Gastroesophageal sphincter (tissue), 4 donors: ENCODE measurements around the gene HYI. TPM values are rescaled to one million over a fixed set of nuclear protein-coding genes. Genes with fewer than 3 reads are reported as not detected.

Experiments used
- ATAC-seq: fragments of 150-250 bp; one replicate; pipeline ENCODE4 v1.9.1; 2016; ENCODE audit warnings: mild to moderate bottlenecking, moderate library complexity
- H3K27ac ChIP-seq, 4 donors: fragments of 200-600 bp; sonication (generic) in 3 of 4; 1 replicate in 3 of 4; 2 replicates in 1 of 4; pipeline ENCODE4 v1.5.1; 2016 to 2019
- H3K27me3 ChIP-seq: fragments of 200-600 bp; sonication (generic); one replicate; pipeline ENCODE4 v1.5.1; 2019
- H3K36me3 ChIP-seq, 2 donors: fragments of 200-600 bp; sonication (generic); one replicate each; pipeline ENCODE4 v1.5.1; 2019; ENCODE audit warnings: control low read depth in 1 of 2
- H3K4me1 ChIP-seq, 3 donors: fragments of 200-600 bp; sonication (generic); 1 replicate in 2 of 3; 2 replicates in 1 of 3; pipeline ENCODE4 v1.5.1; 2016 to 2019; ENCODE audit warnings: control low read depth in 2 of 3
- H3K4me3 ChIP-seq, 2 donors: fragments of 200-600 bp; sonication (generic); one replicate each; pipeline ENCODE4 v1.5.1; 2019; ENCODE audit warnings: mild to moderate bottlenecking in 1 of 2, moderate library complexity in 1 of 2
- H3K9me3 ChIP-seq, 3 donors: fragments of 200-600 bp; sonication (generic); one replicate each; pipeline ENCODE4 v1.5.1; 2017 to 2019; ENCODE audit warnings: control low read depth in 2 of 3
- CTCF ChIP-seq, 4 experiments: fragments of 200-600 bp in 2 of 4; fragments of 450-650 bp in 2 of 4; sonication (generic) in 1 of 4; IDR thresholded peaks; one replicate each; pipeline ENCODE4 v1.5.1; 2017 to 2019; ENCODE audit warnings: antibody characterized with exemption in 4 of 4, mild to moderate bottlenecking in 2 of 4, moderate library complexity in 2 of 4
- EP300 ChIP-seq: sonication (generic); formaldehyde crosslinking; IDR thresholded peaks from one replicate; pipeline ENCODE4 v1.6.1; 2017; ENCODE audit warnings: antibody characterized with exemption, mild to moderate bottlenecking
- POLR2A ChIP-seq, 2 donors: fragments of 450-650 bp; IDR thresholded peaks; one replicate each; pipeline ENCODE4 v1.6.1; 2017; ENCODE audit warnings: antibody characterized with exemption in 2 of 2, mild to moderate bottlenecking in 2 of 2, moderate library complexity in 1 of 2
- POLR2AphosphoS5 ChIP-seq: sonication (generic); formaldehyde crosslinking; IDR thresholded peaks from one replicate; pipeline ENCODE4 v1.6.1; 2017; ENCODE audit warnings: antibody characterized with exemption
- WGBS, 2 donors: methylation state at CpG; one replicate each; pipeline ENCODE4 v1.1.5; 2018; ENCODE audit warnings: low coverage in 1 of 2; 5-methylcytosine and 5-hydroxymethylcytosine counted together
- total RNA-seq, 4 donors: library from RNA; depleted of rRNA; stranded (reverse); fragments of >200 nt; gene quantifications; one replicate each; pipeline ENCODE4 v1.1.0, GENCODE V29; 2016

The HYI gene
- total RNA-seq, 4 donors from 2014 or later: 29.4 to 116 (median 50.8) TPM

- ATAC-seq: peak; percentile 8
- Histone ChIP-seq H3K27me3 (no peaks in the 10 kb centered on the region), H3K36me3 (peaks cover 2 to 100% of the 10 kb centered on the region in 2 donors), H3K27ac (no peak overlapping the region), H3K4me3 (no peak overlapping the region), H3K4me1 (no peaks in the 10 kb centered on the region), H3K9me3 (no peaks in the 10 kb centered on the region)
- 88 to 96% methylated on average over 7 to 8 of the region's 16 CpGs for WGBS, 2 donors
- TF ChIP-seq POLR2AphosphoS5: no peak
- no peak for TF ChIP-seq CTCF (IDR thresholded peaks at IDR 0.05)
- no peak for TF ChIP-seq EP300
- TF ChIP-seq POLR2A (IDR thresholded peaks at IDR 0.05): no peak
These were observed 30.6 kb downstream of the HYI start for GRCh38 chr1:43422995-43423671.

GRCh38 chr1:43421976-43422750 is 31.6 kb downstream of the HYI start:
- Histone ChIP-seq H3K27ac (no peak overlapping the region), H3K9me3 (no peaks in the 10 kb centered on the region), H3K4me1 (no peaks in the 10 kb centered on the region), H3K36me3 (peaks cover 2 to 100% of the 10 kb centered on the region in 2 donors), H3K4me3 (no peak overlapping the region), H3K27me3 (no peaks in the 10 kb centered on the region)
- no peak for ATAC-seq
- TF ChIP-seq EP300: no peak
- WGBS, 2 donors: 82 to 90% methylated on average over 2 to 12 of the region's 12 CpGs

GRCh38 chr1:43421396-43421795 is 32.3 kb downstream of the HYI start:
- Histone ChIP-seq H3K27me3 (no peaks in the 10 kb centered on the region), H3K9me3 (no peaks in the 10 kb centered on the region), H3K27ac (no peak overlapping the region), H3K4me3 (no peak overlapping the region), H3K36me3 (peaks cover 2 to 100% of the 10 kb centered on the region in 2 donors), H3K4me1 (no peaks in the 10 kb centered on the region)
- ATAC-seq: no peak
- TF ChIP-seq CTCF (IDR thresholded peaks at IDR 0.05) (no peak), POLR2A (IDR thresholded peaks at IDR 0.05) (no peak), EP300 (no peak), POLR2AphosphoS5 (no peak)
- WGBS, 2 donors: 74 to 83% methylated on average over 1 to 3 of the region's 6 CpGs

- H3K9me3 ChIP-seq: no peaks in the 10 kb centered on the region
- 92 to 97% methylated on average over 7 of the region's 10 CpGs for WGBS, 2 donors
- TF ChIP-seq EP300 (no peak), POLR2A (IDR thresholded peaks at IDR 0.05) (no peak), POLR2AphosphoS5 (no peak), CTCF (IDR thresholded peaks at IDR 0.05) (no peak)
- no peaks in the 10 kb centered on the region for H3K27me3 ChIP-seq
- ATAC-seq: no peak
- H3K27ac ChIP-seq: no peak overlapping the region
- H3K36me3 ChIP-seq: peaks cover 2 to 100% of the 10 kb centered on the region in 2 donors
- no peak overlapping the region for H3K4me3 ChIP-seq
- no peaks in the 10 kb centered on the region for H3K4me1 ChIP-seq
These were observed 32.9 kb downstream of the HYI start for GRCh38 chr1:43420874-43421273.

GRCh38 chr1:43419627-43420425 is 33.9 kb downstream of the HYI start:
- Histone ChIP-seq H3K27ac (no peak overlapping the region), H3K4me3 (no peak overlapping the region), H3K27me3 (no peaks in the 10 kb centered on the region), H3K9me3 (no peaks in the 10 kb centered on the region), H3K4me1 (no peaks in the 10 kb centered on the region), H3K36me3 (peaks cover 2 to 100% of the 10 kb centered on the region in 2 donors)
- WGBS, 2 donors: 81 to 100% methylated on average over 1 to 4 of the region's 13 CpGs
- TF ChIP-seq EP300 (no peak), CTCF (IDR thresholded peaks at IDR 0.05) (no peak), POLR2AphosphoS5 (no peak), POLR2A (IDR thresholded peaks at IDR 0.05) (no peak)
- no peak for ATAC-seq
